H1 (cell line): ENCODE measurements around the gene MYOZ2. TPM values are rescaled to one million over a fixed set of nuclear protein-coding genes. Genes with fewer than 3 reads are reported as not detected.

ENCODE experiments used
- HDAC6 ChIP-seq: IDR thresholded peaks from one replicate; pipeline ENCODE4 v1.7.1; 2012; ENCODE audit warnings: low read depth, mild to moderate bottlenecking, inconsistent platforms, low read length, moderate library complexity
- RBBP5 ChIP-seq: IDR thresholded peaks from 2 replicates; pipeline ENCODE4 v1.7.1; 2012; ENCODE audit warnings: low read depth, mild to moderate bottlenecking, inconsistent platforms, low read length, moderate library complexity, borderline replicate concordance
- polyA plus RNA-seq, 7 experiments: library from polyadenylated mRNA; depleted of rRNA in 3 of 7; stranded (reverse) in 5 of 7; unstranded in 2 of 7; fragments of >200 nt in 5 of 7; fragments of 200-250 nt in 2 of 7; gene quantifications; 1 replicate in 5 of 7; 2 replicates in 1 of 7; 4 replicates in 1 of 7; pipeline versions ENCODE4 v1.2.1 to v1.2.3, GENCODE V29; 2011 to 2013; ENCODE audit warnings: missing spikeins in 2 of 7, mixed read lengths in 2 of 7
- total RNA-seq: library from RNA; stranded (reverse); fragmentation: NEBNext Ultra II Directional; extraction: Animal tissue kit (Norgen Biotek cat#: 25700); gene quantifications from 2 replicates; pipeline ENCODE4 v1.2.1, GENCODE V29; 2021
- TF ChIP-seq, protein P1 (sequence below): IDR thresholded peaks from 2 replicates; pipeline ENCODE4 v1.6.1; 2011; ENCODE audit warnings: low read length, improper control_type of control experiment

Gene MYOZ2
- total and polyA plus RNA-seq, 2 of the 8 experiments (the other 6 are each of a cell fraction or from before 2014, with no cell fraction given): not detected

DNA sequence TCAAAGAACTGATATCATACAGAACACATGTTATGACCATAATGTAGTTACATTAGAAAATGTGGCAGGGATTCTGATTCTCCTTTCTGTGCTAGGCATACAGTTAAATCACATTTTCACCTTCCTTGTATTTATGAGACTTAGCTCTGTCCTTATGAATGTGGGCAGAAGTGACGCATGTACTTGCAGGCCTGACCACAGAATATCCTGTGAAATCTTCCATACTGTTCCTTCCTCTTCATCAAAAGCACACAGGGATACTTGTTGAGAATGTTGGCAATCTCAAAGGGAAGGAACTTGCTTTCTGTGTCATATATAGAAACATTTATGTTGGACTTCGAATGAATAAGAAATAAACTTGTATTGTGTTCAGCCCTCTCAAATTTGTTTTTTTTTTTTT lies 17.2 kb upstream of the MYOZ2 start (continued):
- TF ChIP-seq, protein P1, sequence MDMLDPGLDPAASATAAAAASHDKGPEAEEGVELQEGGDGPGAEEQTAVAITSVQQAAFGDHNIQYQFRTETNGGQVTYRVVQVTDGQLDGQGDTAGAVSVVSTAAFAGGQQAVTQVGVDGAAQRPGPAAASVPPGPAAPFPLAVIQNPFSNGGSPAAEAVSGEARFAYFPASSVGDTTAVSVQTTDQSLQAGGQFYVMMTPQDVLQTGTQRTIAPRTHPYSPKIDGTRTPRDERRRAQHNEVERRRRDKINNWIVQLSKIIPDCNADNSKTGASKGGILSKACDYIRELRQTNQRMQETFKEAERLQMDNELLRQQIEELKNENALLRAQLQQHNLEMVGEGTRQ: no peak
- TF ChIP-seq RBBP5 (no peak), HDAC6 (no peak)
- TF ChIP-seq, all 59 proteins: peak for 0
